SK-N-SH (cell line): Measurements from ENCODE around the gene TMEM117. TPM values are rescaled to one million over a fixed set of nuclear protein-coding genes. Genes with fewer than 3 reads are reported as not detected.

Experiments
- CTCF ChIA-PET: fragments of 300-600, 350-600 bp; formaldehyde crosslinking; extraction: SDS; loops from one replicate; lab custom pipeline; 2021; lab: Yijun Ruan, JAX
- POLR2A ChIA-PET: fragments of 350-600 bp; sonication (Branson Sonifier 250); formaldehyde crosslinking; extraction: SDS; loops from one replicate; lab custom pipeline; 2020; ENCODE audit warnings: antibody characterized with exemption, inconsistent platforms; lab: Yijun Ruan, JAX
- DNase-seq: peaks from one replicate; pipeline ENCODE4 v3.0.0; 2012
- H2AFZ ChIP-seq: fragments of 200-600 bp; sonication (generic); 2 replicates; pipeline ENCODE4 v1.8.1; 2016; ENCODE audit warnings: antibody characterized with exemption, mild to moderate bottlenecking, low read depth
- H3F3A ChIP-seq: fragments of 200-600 bp; sonication (generic); replicated peaks from 2 replicates; pipeline ENCODE3; 2016; ENCODE audit warnings: antibody characterized with exemption, mild to moderate bottlenecking; ENCODE audit not compliant: insufficient read depth
- H3K27ac ChIP-seq, 2 experiments: fragments of 200-500 bp in 1 of 2; fragments of 200-600 bp in 1 of 2; sonication (Bioruptor generic) in 1 of 2; sonication (generic), shearing (Covaris generic) in 1 of 2; 2 replicates each; pipeline versions ENCODE4 v1.5.1 to v1.6.1; 2014 to 2016; ENCODE audit warnings: low read depth in 2 of 2, inconsistent platforms in 1 of 2, low read length in 1 of 2, mild to moderate bottlenecking in 1 of 2, mixed read lengths in 1 of 2
- H3K27me3 ChIP-seq: fragments of 200-600 bp; sonication (generic), shearing (Covaris generic); 2 replicates; pipeline ENCODE4 v1.6.1; 2016; ENCODE audit warnings: mixed run types; ENCODE audit not compliant: insufficient read depth
- H3K36me3 ChIP-seq, 2 experiments: fragments of 200-500 bp in 1 of 2; fragments of 200-600 bp in 1 of 2; sonication (Bioruptor generic) in 1 of 2; sonication (generic) in 1 of 2; replicated peaks in 1 of 2; 2 replicates each; pipeline versions ENCODE3 to v1.5.1; 2014 to 2016; ENCODE audit warnings: low read length in 1 of 2, mild to moderate bottlenecking in 1 of 2; ENCODE audit not compliant: insufficient read depth in 2 of 2, control insufficient read depth in 1 of 2
- H3K4me1 ChIP-seq, 2 experiments: fragments of 200-500 bp in 1 of 2; fragments of 200-600 bp in 1 of 2; sonication (Bioruptor generic) in 1 of 2; sonication (generic), shearing (Covaris generic) in 1 of 2; 2 replicates each; pipeline versions ENCODE4 v1.5.1 to v1.6.1; 2014 to 2016; ENCODE audit warnings: low read depth in 1 of 2, low read length in 1 of 2, mixed run types in 1 of 2; ENCODE audit not compliant: insufficient read depth in 2 of 2, control insufficient read depth in 1 of 2
- H3K4me2 ChIP-seq: fragments of 200-600 bp; sonication (generic), shearing (Covaris generic); 2 replicates; pipeline ENCODE4 v1.6.1; 2017; ENCODE audit warnings: mixed run types
- H3K4me3 ChIP-seq, 2 experiments: fragments of 200-500 bp in 1 of 2; fragments of 200-600 bp in 1 of 2; sonication (Bioruptor generic) in 1 of 2; sonication (generic), shearing (Covaris generic) in 1 of 2; 2 replicates each; pipeline versions ENCODE4 v1.5.1 to v1.8.1; 2014 to 2016; ENCODE audit warnings: low read depth in 2 of 2, inconsistent platforms in 1 of 2, low read length in 1 of 2, mild to moderate bottlenecking in 1 of 2, mixed read lengths in 1 of 2, moderate library complexity in 1 of 2
- H3K79me2 ChIP-seq: fragments of 200-600 bp; sonication (generic); 2 replicates; pipeline ENCODE4 v1.8.1; 2017; ENCODE audit warnings: mild to moderate bottlenecking; ENCODE audit not compliant: insufficient read depth
- H3K9ac ChIP-seq: fragments of 200-600 bp; sonication (generic); 2 replicates; pipeline ENCODE4 v1.6.1; 2017; ENCODE audit warnings: mixed run types
- H3K9me2 ChIP-seq: fragments of 200-600 bp; sonication (generic); 2 replicates; pipeline ENCODE4 v1.6.1; 2017; ENCODE audit warnings: mixed run types
- H3K9me3 ChIP-seq: fragments of 200-600 bp; sonication (generic); 2 replicates; pipeline ENCODE4 v1.6.1; 2017; ENCODE audit warnings: mixed run types, mild to moderate bottlenecking, moderate library complexity
- H4K20me1 ChIP-seq: fragments of 200-600 bp; sonication (generic); 2 replicates; pipeline ENCODE4 v1.6.1; 2017; ENCODE audit warnings: mild to moderate bottlenecking, mixed run types; ENCODE audit not compliant: insufficient read depth
- CHD2 ChIP-seq: fragments of 150-350 bp; IDR thresholded peaks from 2 replicates; pipeline ENCODE4 v1.6.1; 2018; ENCODE audit warnings: low read length; ENCODE audit not compliant: partially characterized antibody
- ELF1 ChIP-seq: IDR thresholded peaks from 2 replicates; pipeline ENCODE4 v1.4.0; 2012
- EP300 ChIP-seq, 2 experiments: IDR thresholded peaks; 2 replicates each; pipeline versions ENCODE4 v1.4.0 to v1.6.1; 2012; ENCODE audit warnings: borderline replicate concordance in 1 of 2, low read depth in 1 of 2, low read length in 1 of 2
- EZH2phosphoT487 ChIP-seq: fragments of 200-600 bp; sonication (generic); IDR thresholded peaks from 2 replicates; pipeline ENCODE4 v1.6.1; 2017; ENCODE audit warnings: low read depth, mixed run types, mild to moderate bottlenecking, antibody characterized with exemption, moderate library complexity, borderline replicate concordance
- FOSL2 ChIP-seq: IDR thresholded peaks from 2 replicates; pipeline ENCODE4 v1.4.0; 2012; ENCODE audit warnings: low read depth, mild to moderate bottlenecking, moderate library complexity, borderline replicate concordance
- FOXJ3 ChIP-seq: sonication (generic); formaldehyde crosslinking; IDR thresholded peaks from 2 replicates; pipeline ENCODE4 v1.5.1; 2020; ENCODE audit warnings: mild to moderate bottlenecking, missing genetic modification reagents
- FOXM1 ChIP-seq: IDR thresholded peaks from 2 replicates; pipeline ENCODE4 v1.4.0; 2012; ENCODE audit warnings: low read depth, mild to moderate bottlenecking
- GABPA ChIP-seq: IDR thresholded peaks from 2 replicates; pipeline ENCODE4 v1.4.0; 2012; ENCODE audit warnings: low read depth, mild to moderate bottlenecking
- JUND ChIP-seq: IDR thresholded peaks from 2 replicates; pipeline ENCODE4 v1.4.0; 2012
- MEF2A ChIP-seq: IDR thresholded peaks from 2 replicates; pipeline ENCODE4 v1.4.0; 2012; ENCODE audit warnings: low read depth, borderline replicate concordance
- NFIC ChIP-seq: IDR thresholded peaks from 2 replicates; pipeline ENCODE4 v1.4.0; 2012; ENCODE audit warnings: borderline replicate concordance
- RAD21 ChIP-seq: IDR thresholded peaks from 2 replicates; pipeline ENCODE4 v1.6.1; 2012; ENCODE audit warnings: mild to moderate bottlenecking, low read length
- RCOR1 ChIP-seq: fragments of 150-350 bp; IDR thresholded peaks from 2 replicates; pipeline ENCODE4 v1.6.1; 2017; ENCODE audit warnings: antibody characterized with exemption, low read length
- RFX5 ChIP-seq: IDR thresholded peaks from 2 replicates; pipeline ENCODE4 v1.6.1; 2012; ENCODE audit warnings: mild to moderate bottlenecking, improper control_type of control experiment, low read length
- RXRA ChIP-seq: IDR thresholded peaks from 2 replicates; pipeline ENCODE4 v1.4.0; 2012; ENCODE audit warnings: low read depth, mild to moderate bottlenecking, borderline replicate concordance
- SIN3A ChIP-seq: IDR thresholded peaks from 2 replicates; pipeline ENCODE4 v1.6.1; 2012; ENCODE audit warnings: low read depth, mild to moderate bottlenecking, low read length, moderate library complexity, borderline replicate concordance
- SMC3 ChIP-seq: IDR thresholded peaks from 2 replicates; pipeline ENCODE4 v1.6.1; 2012; ENCODE audit warnings: low read depth, low read length, improper control_type of control experiment
- TAF1 ChIP-seq: IDR thresholded peaks from 2 replicates; pipeline ENCODE4 v1.6.1; 2012; ENCODE audit warnings: low read depth, mild to moderate bottlenecking, low read length, moderate library complexity, borderline replicate concordance
- TEAD4 ChIP-seq: IDR thresholded peaks from 2 replicates; pipeline ENCODE4 v1.4.0; 2012; ENCODE audit warnings: mild to moderate bottlenecking, borderline replicate concordance; ENCODE audit not compliant: insufficient read depth
- YY1 ChIP-seq: IDR thresholded peaks from 2 replicates; pipeline ENCODE4 v1.4.0; 2012; ENCODE audit warnings: low read depth, mild to moderate bottlenecking
- WGBS: methylation state at CpG from one replicate; pipeline ENCODE4 v1.1.6; 2017; ENCODE audit warnings: low lambda C conversion rate; 5-methylcytosine and 5-hydroxymethylcytosine counted together
- polyA plus RNA-seq, 3 experiments: library from polyadenylated mRNA; depleted of rRNA; stranded (reverse); fragments of >200 nt; gene quantifications; 2 replicates each; pipeline ENCODE4 v1.2.3, GENCODE V29; 2012
- TF ChIP-seq, protein P1 (sequence below): IDR thresholded peaks from 2 replicates; pipeline ENCODE4; 2012
- TF ChIP-seq, protein P2 (sequence below): IDR thresholded peaks from 2 replicates; pipeline ENCODE4 v1.4.0; 2012; ENCODE audit warnings: low read depth
- TF ChIP-seq, protein P3 (sequence below): IDR thresholded peaks from 2 replicates; pipeline ENCODE4 v1.4.0; 2012; ENCODE audit warnings: low read depth, borderline replicate concordance
- TF ChIP-seq, protein P4 (sequence below): fragments of 150-350 bp; IDR thresholded peaks from 2 replicates; pipeline ENCODE4 v1.6.1; 2017; ENCODE audit warnings: antibody characterized with exemption, low read length, low read depth, borderline replicate concordance

TMEM117 gene
- polyA plus RNA-seq, 1 of the 3 experiments (the other 2 are of a cell fraction) = 0.81 TPM

DNA sequence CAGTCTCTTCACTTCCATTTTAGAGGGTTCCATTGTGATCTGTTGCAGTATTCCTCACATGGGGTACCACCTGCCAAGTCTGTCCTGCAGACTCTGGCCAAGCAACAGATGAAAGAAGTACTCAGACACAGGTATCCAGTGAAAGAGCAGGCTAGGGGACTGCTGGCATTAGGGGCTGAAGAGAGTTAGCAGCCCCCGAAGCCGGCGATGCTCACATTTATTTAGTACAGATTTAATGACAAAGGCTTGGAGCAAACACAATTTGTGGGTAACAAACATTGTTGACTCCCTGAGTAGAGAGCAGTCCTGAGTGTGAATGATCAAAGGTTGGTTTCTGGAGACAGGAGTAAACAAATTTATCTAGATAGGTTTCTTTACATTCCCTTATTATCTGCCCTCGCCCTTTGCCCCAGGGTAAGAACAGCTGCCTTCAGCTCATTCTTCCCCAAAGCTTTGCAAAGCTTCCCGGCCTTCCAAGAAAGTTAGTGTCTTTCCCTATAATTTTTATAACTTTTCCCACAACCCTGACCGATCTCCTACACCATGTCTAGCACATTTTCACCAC is 144.8 kb downstream of the TMEM117 start (continued):
- TF ChIP-seq TAF1 = no peak
- TF ChIP-seq, protein P1, sequence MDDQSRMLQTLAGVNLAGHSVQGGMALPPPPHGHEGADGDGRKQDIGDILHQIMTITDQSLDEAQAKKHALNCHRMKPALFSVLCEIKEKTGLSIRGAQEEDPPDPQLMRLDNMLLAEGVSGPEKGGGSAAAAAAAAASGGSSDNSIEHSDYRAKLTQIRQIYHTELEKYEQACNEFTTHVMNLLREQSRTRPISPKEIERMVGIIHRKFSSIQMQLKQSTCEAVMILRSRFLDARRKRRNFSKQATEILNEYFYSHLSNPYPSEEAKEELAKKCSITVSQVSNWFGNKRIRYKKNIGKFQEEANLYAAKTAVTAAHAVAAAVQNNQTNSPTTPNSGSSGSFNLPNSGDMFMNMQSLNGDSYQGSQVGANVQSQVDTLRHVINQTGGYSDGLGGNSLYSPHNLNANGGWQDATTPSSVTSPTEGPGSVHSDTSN = no peak

DNA sequence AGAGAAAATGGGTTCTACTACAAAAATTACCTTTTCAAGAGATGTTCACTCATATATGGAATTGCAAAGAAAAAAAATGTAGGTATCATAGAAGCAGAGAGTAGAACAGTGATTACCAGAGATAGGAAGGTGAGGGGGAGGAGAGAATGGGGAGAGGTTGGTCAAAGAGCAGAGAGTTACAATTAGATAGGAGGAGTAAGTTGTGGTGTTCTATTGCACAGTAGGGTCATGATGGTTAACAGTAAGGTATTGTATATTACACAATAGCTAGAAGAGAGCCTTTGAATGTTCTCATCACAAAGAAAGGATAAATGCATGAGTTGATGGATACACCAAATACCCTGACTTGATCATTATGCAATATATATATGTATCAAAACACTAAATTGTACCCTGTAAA is 145.8 kb downstream of the TMEM117 start:
- Histone ChIP-seq H2AFZ (no peak overlapping the region), H3K27me3 (no peaks in the 10 kb centered on the region), H3K4me3 (no peak overlapping the region), H3K4me2 (no peak overlapping the region), H3K4me1 (no peaks in the 10 kb centered on the region), H3K36me3 (no peaks in the 10 kb centered on the region), H3K9me3 (no peaks in the 10 kb centered on the region), H3K27ac (no peak overlapping the region), H3K9me2 (no peaks in the 10 kb centered on the region), H3F3A (no peaks in the 10 kb centered on the region), H4K20me1 (no peaks in the 10 kb centered on the region), H3K9ac (no peak overlapping the region), H3K79me2 (no peaks in the 10 kb centered on the region)
- no peak for DNase-seq
- ChIA-PET CTCF (interaction anchor here (1.4 to 1.5 kb wide), 2 partner anchors 23 to 967 kb away, joined by 4 read pairs; no protein-coding TSS in a partner anchor), POLR2A (no interaction called here)
- TF ChIP-seq EZH2phosphoT487 (no peak), SIN3A (no peak), ELF1 (no peak), RXRA (no peak)
- TF ChIP-seq, protein P2, sequence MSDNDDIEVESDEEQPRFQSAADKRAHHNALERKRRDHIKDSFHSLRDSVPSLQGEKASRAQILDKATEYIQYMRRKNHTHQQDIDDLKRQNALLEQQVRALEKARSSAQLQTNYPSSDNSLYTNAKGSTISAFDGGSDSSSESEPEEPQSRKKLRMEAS = no peak

DNA sequence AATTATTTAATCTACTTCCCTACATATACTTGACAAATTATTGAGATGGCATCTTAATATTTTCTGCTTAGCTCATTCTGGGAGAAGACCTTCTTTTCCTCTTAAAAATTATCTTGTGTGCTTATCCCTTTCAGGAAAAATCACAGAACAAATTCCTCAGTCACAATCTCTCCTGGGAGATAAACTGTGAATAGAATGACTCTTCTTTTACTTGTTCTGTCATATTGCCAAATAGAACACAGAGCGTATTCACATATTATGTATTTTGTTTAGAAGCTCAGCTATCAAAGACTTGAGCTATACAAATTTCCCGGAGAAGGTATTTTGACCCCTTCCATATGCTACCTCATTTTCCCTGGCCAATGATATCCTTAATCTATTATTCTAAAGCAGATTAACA is 146.7 kb downstream of the TMEM117 start:
- Histone ChIP-seq H3K9me3 (no peaks in the 10 kb centered on the region), H3K36me3 (no peaks in the 10 kb centered on the region), H3K4me3 (no peak overlapping the region), H3K4me2 (no peak overlapping the region), H3K9ac (no peak overlapping the region), H3F3A (no peaks in the 10 kb centered on the region), H3K9me2 (no peaks in the 10 kb centered on the region), H4K20me1 (no peaks in the 10 kb centered on the region), H3K4me1 (no peaks in the 10 kb centered on the region), H3K27ac (no peak overlapping the region), H3K27me3 (no peaks in the 10 kb centered on the region), H2AFZ (no peak overlapping the region), H3K79me2 (no peaks in the 10 kb centered on the region)
- CTCF ChIA-PET = interaction anchor here (0.7 to 1.5 kb wide), 4 partner anchors 12 to 966 kb away, joined by 3 to 4 read pairs (median 4); no protein-coding TSS in a partner anchor
- no peak for DNase-seq
- whole genome bisulfite sequencing = 93% methylated on average over 2 of the region's 2 CpGs
- POLR2A ChIA-PET = no interaction called here
- TF ChIP-seq RAD21 = no peak
- TF ChIP-seq, protein P3, sequence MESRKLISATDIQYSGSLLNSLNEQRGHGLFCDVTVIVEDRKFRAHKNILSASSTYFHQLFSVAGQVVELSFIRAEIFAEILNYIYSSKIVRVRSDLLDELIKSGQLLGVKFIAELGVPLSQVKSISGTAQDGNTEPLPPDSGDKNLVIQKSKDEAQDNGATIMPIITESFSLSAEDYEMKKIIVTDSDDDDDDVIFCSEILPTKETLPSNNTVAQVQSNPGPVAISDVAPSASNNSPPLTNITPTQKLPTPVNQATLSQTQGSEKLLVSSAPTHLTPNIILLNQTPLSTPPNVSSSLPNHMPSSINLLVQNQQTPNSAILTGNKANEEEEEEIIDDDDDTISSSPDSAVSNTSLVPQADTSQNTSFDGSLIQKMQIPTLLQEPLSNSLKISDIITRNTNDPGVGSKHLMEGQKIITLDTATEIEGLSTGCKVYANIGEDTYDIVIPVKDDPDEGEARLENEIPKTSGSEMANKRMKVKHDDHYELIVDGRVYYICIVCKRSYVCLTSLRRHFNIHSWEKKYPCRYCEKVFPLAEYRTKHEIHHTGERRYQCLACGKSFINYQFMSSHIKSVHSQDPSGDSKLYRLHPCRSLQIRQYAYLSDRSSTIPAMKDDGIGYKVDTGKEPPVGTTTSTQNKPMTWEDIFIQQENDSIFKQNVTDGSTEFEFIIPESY = no peak
- no peak for TF ChIP-seq GABPA
- no peak for TF ChIP-seq MEF2A
- no peak for TF ChIP-seq TAF1
- no peak for TF ChIP-seq TEAD4
- TF ChIP-seq FOXJ3 (CRISPR knock-in tag) = no peak
- no peak for TF ChIP-seq NFIC
- no peak for TF ChIP-seq FOSL2
- TF ChIP-seq EP300 (IDR thresholded peaks at IDR 0.05; ENCODE audit: borderline replicate concordance in 1 of 2, low read depth in 1 of 2, low read length in 1 of 2) = no peak
- TF ChIP-seq CHD2 = no peak
- TF ChIP-seq, protein P4, sequence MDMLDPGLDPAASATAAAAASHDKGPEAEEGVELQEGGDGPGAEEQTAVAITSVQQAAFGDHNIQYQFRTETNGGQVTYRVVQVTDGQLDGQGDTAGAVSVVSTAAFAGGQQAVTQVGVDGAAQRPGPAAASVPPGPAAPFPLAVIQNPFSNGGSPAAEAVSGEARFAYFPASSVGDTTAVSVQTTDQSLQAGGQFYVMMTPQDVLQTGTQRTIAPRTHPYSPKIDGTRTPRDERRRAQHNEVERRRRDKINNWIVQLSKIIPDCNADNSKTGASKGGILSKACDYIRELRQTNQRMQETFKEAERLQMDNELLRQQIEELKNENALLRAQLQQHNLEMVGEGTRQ = no peak
- TF ChIP-seq RCOR1 = no peak
- TF ChIP-seq SMC3 = no peak
- TF ChIP-seq FOXM1 = no peak
- TF ChIP-seq YY1 = no peak
- TF ChIP-seq RFX5 = no peak
- no peak for TF ChIP-seq JUND
